OCI-LY3 (cell line): ENCODE results near the gene MMP28.

ENCODE experiments used
- EZH2phosphoT487 ChIP-seq: fragments of 200-600 bp; shearing (Covaris generic); IDR thresholded peaks from 2 replicates; pipeline ENCODE4 v1.6.1; 2018; ENCODE audit warnings: antibody characterized with exemption, mixed run types, low read depth
- TF ChIP-seq, protein P1 (sequence below): fragments of 200-600, 300-600 bp; sonication (generic); IDR thresholded peaks from 2 replicates; pipeline ENCODE4 v1.5.1; 2014; ENCODE audit warnings: antibody characterized with exemption, low read length, low read depth

DNA sequence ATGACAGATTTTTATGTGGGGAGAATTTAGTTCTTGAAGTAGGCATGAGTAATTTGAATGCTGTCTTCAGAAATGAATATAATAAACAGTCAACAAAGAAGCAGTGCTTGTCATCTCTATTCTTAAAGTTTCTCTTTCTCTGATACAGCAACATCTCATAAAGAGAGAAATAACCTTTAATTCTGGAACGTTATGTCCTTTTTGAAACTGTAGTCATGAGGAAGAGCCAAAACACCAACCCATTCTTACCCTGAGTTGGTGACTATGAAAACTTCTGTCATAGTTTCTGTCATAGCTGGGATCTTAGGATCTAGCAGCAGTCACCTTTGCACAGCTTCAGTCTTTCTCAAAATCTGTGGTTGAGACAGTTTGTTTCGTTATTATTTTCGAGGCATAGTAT lies 79.3 kb downstream of the MMP28 start:
- TF ChIP-seq, protein P1, sequence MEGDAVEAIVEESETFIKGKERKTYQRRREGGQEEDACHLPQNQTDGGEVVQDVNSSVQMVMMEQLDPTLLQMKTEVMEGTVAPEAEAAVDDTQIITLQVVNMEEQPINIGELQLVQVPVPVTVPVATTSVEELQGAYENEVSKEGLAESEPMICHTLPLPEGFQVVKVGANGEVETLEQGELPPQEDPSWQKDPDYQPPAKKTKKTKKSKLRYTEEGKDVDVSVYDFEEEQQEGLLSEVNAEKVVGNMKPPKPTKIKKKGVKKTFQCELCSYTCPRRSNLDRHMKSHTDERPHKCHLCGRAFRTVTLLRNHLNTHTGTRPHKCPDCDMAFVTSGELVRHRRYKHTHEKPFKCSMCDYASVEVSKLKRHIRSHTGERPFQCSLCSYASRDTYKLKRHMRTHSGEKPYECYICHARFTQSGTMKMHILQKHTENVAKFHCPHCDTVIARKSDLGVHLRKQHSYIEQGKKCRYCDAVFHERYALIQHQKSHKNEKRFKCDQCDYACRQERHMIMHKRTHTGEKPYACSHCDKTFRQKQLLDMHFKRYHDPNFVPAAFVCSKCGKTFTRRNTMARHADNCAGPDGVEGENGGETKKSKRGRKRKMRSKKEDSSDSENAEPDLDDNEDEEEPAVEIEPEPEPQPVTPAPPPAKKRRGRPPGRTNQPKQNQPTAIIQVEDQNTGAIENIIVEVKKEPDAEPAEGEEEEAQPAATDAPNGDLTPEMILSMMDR, result no peak
- no peak for TF ChIP-seq EZH2phosphoT487
